Fibroblast of skin of right quadriceps (primary cell): ENCODE data around the gene BICD1.

Experiments
- DNase-seq: peaks from one replicate; pipeline ENCODE4 v3.0.0-alpha.2; 2013

BICD1 gene

GRCh38 chr12:32285489-32285888, 178.8 kb downstream of the BICD1 start:
- DNase-seq, result no peak

DNA sequence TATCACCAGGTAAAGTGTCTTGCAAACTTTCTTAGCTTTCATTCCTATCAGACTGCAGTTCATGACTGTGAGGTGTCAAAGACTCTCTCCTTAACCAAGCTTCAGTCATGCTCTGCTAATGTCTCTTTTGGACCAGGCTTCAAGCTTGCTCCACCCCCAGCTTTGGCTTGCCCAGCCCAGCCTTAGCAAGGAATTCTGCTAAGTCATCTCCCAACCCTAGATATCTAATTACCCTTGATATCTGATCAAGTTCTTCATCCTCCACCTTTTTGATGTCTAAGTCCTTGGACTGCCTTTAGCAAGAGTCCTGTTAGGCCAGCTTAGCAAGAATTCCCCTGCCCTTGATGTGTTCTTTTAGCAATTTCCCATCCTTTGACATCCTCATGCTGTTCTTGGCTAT, 183.8 kb downstream of the BICD1 start:
- peak; percentile 25 for DNase-seq

- DNase-seq, result no peak
Observed at GRCh38 chr12:32292151-32292550, 185.5 kb downstream of the BICD1 start.

DNA sequence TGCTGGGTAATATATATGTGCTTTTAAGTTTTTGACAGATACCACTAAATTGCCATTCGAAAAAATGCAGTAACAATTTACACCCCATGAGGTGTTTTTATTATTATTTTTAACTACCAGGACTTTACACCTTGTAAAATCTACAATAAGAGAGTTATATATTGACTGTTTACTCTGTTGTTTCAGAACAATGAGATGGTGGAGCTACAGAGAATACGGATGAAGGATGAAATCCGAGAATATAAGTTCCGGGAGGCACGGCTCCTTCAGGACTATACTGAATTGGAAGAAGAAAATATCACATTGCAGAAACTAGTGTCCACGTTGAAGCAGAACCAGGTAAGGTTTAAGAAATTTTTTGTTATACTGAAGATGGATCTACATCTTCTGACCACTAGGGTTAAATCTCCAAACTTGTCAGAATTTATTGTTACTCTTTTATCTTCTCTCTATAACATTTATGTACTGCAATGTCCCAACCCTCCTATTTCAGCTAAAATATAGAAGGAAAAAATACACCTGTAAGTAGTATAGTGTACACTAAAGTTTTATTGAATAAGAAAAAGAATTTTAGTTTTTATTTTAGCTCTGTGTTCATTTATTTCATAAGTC, 187.3 kb downstream of the BICD1 start:
- DNase-seq, result no peak

- DNase-seq, result no peak
Observed at GRCh38 chr12:32296567-32296966, 189.9 kb downstream of the BICD1 start.

- peak; percentile 65 for DNase-seq
Observed at GRCh38 chr12:32298917-32299316, 192.3 kb downstream of the BICD1 start.

DNA sequence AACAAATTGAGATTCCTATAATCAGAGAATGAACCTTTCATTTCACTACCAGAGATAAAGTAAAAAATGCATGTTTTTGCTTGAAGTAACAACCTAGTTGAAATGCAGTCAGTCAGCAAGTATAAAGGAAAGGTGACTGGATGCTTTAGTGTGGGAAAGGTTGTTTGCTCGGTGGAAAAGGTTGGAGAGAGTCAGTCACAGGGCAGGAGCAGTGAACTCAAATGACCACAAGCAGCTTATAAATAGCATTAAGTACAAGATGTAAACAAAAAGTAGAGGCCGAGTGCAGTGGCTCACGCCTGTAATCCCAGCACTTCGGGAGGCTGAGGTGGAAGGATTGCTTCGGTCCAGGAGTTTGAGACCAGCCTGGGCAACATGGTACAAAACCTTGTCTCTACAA, 194.6 kb downstream of the BICD1 start:
- no peak for DNase-seq

DNA sequence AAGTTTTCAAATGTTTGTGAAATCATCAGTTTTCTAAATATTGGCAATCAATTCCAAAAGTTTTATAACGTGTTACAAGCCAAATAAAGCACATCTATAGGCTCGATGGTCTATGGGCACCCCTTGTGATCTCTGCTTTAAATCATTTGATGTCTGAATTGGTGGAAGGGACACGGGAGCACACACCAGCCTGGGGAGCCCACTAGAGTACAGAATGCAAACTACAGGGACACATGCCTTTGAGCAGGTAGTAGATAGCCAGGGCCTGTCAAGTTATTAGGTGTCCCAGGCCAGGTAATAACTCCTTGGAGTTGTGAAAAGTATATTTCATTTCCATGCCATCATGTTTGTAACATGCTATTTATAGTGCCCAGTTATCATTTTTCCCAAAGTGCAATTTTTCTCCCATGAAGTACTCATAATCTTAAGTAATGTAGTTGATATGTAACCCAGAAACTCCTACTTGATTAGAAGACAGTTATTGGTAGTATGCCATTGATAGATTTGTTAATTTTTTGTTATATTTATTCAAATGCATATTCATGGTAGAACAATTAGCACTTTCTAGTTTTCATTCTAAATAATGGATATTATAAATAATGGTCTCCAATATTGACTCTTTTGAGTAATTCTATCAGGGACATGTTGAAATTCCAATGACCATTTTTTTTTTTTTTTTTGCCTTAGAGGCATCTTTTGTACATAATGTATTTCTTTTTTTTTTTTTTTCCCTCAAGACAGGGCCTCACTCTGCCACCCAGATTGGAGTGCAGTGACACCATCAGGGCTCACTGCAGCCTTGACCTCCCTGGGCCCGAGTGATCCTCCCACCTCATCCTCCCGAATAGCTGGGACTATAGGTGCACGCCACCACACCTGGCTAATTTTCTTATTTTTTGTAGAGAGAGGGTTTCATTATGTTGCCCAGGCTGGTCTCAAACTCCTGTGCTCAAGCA, 195.8 kb downstream of the BICD1 start:
- no peak for DNase-seq

- DNase-seq, result no peak
Observed at GRCh38 chr12:32303174-32303549, 196.5 kb downstream of the BICD1 start.

GRCh38 chr12:32305163-32305562, 198.5 kb downstream of the BICD1 start:
- peak; percentile 30 for DNase-seq

GRCh38 chr12:32307326-32307725, 200.7 kb downstream of the BICD1 start:
- no peak for DNase-seq

GRCh38 chr12:32309811-32310736, 203.4 kb downstream of the BICD1 start:
- no peak for DNase-seq

DNA sequence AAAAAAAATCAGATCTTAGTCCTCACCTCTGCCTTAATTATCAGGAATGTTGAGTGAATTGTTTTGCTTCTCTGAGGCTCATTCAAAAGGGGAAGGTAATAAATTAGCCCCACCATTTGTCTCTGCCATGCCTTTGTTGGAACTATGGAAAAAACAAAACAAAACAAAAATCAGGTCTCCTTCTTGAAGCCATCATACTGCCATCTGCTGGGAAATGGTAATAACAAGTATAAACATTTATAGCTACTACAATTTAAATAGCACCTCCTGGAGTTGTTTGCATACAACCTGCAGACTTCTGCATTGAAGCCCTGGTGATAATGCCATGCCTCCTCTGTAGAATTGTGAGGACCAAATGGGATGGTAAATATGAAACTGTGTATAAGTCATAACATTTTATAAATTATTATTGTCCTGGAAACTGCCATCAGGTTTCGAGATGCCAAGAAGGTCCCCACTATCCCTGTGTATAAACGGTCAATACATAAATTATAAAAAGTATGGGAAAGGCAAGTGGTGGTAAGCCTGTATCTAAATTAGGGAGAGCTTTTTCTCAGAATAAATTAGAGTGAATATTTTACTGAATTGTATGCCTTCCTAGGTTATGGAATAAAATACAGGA, 205.5 kb downstream of the BICD1 start:
- peak; percentile 66 for DNase-seq

DNA sequence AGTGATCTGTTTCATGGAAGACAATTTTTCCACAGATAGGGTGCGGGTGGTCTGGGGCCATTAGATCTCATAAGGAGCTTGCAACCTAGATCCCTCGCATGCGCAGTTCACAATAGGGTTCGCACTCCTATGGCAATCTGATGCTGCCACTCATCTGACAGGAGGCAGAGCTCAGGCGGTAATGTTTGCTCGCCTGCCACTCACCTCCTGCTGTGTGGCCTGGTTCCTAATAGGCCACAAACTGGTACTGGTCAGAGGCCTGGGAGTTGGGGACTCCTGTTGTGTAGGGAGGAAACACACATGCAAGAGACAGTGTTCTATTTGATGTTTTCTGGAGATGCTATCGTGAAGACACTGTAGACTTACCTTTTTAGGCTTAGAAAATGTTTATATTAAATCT, 215.7 kb downstream of the BICD1 start:
- no peak for DNase-seq

DNA sequence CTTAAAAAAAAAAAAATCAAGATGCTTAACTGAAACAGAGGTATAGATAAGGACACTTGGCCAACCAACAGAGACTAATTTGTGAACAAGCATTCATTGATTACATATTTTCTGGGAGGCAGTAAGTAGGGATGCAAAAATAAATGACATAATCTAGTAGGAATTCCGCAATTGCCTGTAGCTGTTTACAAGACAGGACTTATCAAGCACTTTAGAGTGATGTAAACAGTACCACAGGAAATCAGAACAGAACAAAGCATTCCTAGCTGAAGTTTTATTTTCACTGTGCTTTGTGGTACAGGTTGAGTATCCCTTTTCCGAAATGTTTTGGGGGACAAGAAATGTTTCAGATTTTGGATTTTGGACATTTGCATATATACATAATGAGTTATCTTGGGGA, 224.5 kb downstream of the BICD1 start:
- DNase-seq, result no peak

- no peak for DNase-seq
Observed at GRCh38 chr12:32332446-32332845, 225.8 kb downstream of the BICD1 start.

- DNase-seq, result no peak
Observed at GRCh38 chr12:32334371-32334777, 227.7 kb downstream of the BICD1 start.

- DNase-seq, result no peak
Observed at GRCh38 chr12:32336261-32336660, 229.6 kb downstream of the BICD1 start.

DNA sequence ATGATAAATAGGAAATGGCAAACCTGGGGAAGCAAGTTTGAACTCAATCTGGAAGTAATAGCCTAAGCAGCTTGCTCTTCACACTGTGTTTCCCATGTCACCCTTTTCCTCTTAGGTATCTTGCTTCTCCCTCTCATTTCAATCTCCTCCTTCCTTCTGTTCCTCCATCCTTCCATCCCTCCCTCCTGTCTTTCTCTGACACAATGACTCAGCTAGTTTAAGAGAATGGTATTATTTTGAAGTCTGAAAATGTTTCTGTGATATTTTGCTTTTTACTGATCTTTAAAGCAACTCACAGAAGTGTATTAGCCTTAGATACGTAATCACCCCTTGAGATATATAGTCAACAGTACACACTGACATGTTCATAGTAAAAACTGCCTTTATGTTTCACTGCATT, 236.8 kb downstream of the BICD1 start:
- DNase-seq, result no peak

DNA sequence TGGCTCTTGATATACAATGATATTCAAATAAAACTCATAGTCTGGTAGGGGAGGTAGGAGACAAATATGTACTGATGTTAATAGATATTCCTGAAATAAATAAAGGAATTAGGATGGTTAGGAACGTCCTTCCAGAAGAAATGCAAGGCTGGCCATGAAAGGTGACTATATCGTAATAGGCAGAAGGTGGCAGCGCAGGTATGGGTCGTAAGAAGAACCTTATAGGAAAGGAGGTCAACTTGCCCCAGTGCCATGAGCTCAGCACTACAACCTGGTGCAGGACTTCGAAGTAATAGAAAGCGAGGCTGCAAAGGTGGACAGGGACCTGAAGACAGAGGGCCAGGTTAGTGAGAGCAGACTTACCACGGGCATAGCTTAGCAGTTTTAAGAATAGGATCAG, 237.4 kb downstream of the BICD1 start:
- DNase-seq, result no peak

DNA sequence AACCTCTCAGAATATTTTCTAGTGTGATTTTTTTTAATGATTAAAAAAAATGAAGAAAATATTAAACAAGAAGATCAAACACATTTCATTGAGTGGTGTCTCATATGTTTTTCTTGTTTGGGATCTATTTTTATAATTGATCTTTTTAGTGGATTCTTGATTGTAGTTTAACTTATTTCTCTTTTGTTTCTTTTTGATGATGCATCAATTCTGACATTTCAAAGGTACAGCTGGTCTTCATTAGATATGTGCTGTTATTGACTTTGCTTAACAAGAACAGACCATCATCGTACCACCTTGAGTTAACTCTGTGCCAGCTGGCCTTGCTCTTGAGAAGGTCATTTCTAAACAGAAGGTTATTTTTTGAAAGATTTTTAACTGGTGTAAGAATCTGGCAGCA, 246.9 kb downstream of the BICD1 start:
- no peak for DNase-seq

GRCh38 chr12:32357601-32358249, 251.1 kb downstream of the BICD1 start:
- DNase-seq, result no peak
